NCI-H526 (cell line): ENCODE measurements around the gene OTX1.
A peak's percentile ranks its signal among the peaks of the same experiment; 100 is the strongest.
"Not testable (repeated sequence)": the region's sequence is repeated elsewhere in the genome, so short reads cannot be mapped to it uniquely, and the experiment has no call there.

ENCODE experiments used
- DNase-seq, 2 experiments: peaks; one replicate each; lab custom pipeline; 2025; lab: John Stamatoyannopoulos, UW

The OTX1 gene

DNA sequence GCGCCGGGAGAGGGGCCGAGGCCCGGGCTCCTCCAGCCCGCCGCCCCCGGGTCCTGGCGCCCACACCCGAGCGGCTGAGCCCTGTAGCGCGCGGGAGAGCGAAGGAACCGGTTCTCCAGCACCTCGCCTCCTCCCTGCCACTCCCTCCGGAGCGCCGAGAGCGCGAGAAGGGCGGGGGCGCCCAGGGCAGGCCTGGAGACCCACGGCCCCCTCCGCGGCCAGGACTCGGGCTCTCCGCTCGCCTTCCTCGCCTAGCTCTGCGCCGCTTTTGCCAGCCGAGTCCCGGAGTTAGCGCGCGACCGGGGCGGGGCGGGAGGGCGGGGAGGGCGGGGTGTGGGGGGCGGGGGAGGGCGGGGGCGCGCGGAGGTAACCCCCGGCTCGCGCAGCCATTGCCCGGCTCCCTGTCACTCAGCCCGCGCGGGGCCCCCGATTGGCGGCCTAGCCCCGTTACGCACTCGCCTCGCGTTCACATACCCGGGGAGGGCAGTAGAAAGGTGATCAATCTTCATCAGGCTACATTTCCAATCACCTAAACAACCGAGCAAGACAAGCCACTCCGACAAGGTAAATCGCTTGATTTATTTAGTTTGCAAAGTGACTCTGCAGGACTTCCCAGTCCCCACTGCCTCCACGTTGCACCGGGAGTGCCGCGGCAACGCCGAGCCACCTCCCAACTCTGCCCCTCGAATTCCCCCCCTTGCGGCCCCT, at the start of gene OTX1:
Gene OTX1, plus strand, starts transcription at position 497 of the 708 bp plus-strand sequence. CDS start 2,161 bp downstream, outside the sequence.
- DNase-seq, result peak; percentile 85 to 98

DNA sequence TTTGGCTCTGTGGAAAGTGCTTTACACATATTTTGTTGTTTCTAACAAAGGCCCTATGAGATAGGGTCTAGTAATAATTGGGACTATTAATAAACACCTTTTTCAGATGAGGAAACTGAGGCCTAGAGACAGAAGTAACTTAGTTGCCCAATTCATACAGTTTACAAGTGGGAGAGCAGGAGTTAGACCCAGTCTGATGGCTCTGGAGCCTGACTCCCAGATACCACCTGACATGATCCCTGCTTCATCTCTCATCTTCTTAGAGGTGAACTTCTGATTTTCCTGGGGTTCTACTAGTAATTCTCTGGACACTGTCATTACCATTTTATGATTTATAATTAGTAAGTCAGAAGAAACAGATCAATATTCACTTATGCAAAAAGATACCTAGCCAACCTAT, 49.1 kb upstream of the OTX1 start:
- DNase-seq, result no peak

DNA sequence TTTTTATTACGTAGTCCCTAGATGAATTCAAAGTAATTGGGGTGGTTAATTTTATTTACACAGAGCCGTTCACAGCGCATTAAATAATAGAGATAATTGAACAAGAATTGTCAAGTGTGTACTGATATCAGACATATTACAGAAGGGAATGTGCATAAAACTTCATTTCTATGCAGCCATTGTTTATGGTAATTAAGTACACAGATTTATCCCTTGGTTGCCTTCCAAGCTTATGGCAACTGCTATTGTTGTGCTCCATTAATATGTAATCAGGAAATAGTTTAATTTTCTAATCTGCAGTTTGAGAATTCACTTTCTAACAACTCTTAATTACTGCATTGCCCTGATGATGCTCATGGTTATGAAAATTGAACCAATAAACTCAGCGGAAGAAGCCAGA, 47.3 kb upstream of the OTX1 start:
- DNase-seq, result no peak

GRCh38 chr2:63007813-63008458, 42.7 kb upstream of the OTX1 start:
- no peak for DNase-seq

- DNase-seq, result no peak
Measured at GRCh38 chr2:63008838-63009237, 41.8 kb upstream of the OTX1 start.

DNA sequence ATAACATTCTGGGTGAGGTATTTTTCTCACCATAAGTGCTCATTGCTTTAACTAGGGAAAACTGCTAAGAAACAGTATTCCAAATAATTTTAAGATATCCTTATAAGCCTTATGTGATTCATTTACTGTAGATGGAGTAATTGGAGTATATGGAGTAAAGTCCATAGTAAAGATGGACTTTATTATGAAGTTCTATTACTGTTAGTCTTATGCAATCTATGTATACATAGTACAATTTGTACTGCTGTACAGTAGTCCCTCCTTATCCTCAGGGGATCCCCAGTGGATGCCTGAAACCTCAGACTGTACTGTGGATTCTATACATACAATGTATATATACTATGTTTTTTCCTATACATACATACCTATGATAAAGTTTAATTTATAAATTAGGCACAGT, 41.1 kb upstream of the OTX1 start:
- DNase-seq, result no peak

- DNase-seq, result no peak
Measured at GRCh38 chr2:63012541-63012940, 38.1 kb upstream of the OTX1 start.

GRCh38 chr2:63013438-63013837, 37.2 kb upstream of the OTX1 start:
- DNase-seq, result no peak

DNA sequence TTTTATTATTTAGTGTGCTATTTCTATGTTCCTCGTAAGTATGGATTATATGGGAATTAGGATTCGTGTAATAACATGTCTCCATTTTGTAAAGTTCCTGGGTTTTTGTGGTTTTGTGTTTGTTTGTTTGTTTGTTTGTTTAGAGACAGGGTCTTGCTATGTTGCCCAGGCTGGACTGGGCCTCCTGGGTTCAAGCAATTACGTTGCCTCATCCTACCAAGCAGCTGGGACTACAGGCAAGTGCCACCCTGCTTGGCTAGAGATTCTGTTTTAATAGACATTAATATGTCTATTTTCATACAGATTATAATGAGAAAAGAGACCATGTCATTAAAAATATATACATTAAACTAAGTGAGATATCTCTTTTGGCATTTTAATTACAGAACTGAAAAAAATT, 35.2 kb upstream of the OTX1 start:
- no peak for DNase-seq

- no peak for DNase-seq
Measured at GRCh38 chr2:63018439-63018838, 32.2 kb upstream of the OTX1 start.

DNA sequence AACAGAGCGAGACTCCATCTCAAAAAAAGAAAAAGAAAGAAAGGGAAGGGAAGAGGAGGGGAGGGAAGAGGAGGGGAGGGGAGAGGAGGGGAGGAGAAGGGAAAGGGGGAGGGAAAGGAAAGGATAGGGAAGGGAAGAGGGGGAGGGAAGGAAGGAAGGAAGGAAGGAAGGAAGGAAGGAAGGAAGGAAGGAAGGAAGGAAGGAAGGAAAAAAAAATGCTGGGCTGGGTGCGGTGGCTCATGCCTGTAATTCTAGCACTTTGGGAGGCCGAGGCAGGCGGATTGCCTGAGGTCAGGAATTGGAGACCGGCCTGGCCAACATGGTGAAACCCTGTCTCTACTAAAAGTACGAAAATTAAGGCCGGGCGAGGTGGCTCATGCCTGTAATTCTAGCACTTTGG, 30.9 kb upstream of the OTX1 start:
- DNase-seq, result not testable (repeated sequence)

DNA sequence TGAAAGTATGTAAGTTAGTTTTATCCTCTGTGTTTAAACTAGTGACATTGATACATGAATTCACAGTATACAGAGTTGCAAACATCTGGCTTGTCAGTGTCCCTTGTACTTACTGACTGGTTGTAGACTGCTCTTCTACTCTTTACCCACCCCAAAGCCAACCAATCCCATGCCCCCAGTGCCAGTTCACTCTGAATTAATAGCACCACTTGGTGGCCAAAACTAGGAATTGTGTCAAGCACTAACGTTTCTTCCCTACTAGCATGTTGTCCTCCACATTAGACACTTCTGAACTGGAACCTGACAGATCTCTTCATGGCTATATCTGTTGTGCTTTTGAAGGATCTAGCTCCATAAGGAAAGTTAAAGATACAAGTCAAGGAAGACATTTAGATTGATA, 27.2 kb upstream of the OTX1 start:
- peak; percentile 7 to 49 for DNase-seq

DNA sequence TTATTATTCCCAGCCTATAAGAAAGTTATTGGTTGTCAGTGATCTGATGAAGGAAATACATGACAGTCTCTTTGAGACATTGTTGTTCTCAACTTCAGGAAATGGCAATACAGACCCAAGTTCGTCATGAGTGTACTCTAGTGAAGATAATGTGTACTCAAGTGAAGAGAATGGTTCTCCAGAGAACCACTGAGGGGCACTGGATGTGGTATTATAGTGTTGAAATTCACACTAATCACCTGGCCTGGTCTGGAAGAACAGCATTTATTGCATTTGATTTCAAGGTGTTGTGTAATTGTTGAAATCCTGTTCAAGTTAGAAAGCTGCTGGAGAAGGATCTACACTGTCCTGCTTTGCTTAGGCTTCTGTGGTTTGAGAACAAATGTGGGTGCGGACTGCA, 23.4 kb upstream of the OTX1 start:
- no peak for DNase-seq

- DNase-seq, result no peak
Measured at GRCh38 chr2:63029058-63029457, 21.6 kb upstream of the OTX1 start.

- DNase-seq, result peak; percentile 3 to 45
Measured at GRCh38 chr2:63034526-63034925, 16.1 kb upstream of the OTX1 start.

DNA sequence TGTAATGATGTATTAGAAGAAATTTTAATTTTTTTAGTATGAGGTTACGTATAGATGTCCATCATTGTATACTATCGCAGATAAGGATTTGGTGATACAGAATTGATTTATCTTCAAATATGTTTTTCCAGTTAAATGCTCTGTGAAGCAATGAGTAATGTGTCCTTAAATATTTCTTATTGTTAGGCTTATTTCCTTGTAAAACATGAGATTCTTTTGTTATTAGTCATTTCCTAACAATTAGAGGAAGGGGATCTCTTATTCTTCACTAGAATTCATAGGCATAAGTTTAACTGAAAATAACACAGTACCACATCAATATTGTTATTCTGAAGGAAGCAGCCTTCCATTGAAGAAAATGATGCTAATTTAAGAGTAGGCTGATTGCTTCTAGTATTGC, 15.5 kb upstream of the OTX1 start:
- DNase-seq, result no peak

DNA sequence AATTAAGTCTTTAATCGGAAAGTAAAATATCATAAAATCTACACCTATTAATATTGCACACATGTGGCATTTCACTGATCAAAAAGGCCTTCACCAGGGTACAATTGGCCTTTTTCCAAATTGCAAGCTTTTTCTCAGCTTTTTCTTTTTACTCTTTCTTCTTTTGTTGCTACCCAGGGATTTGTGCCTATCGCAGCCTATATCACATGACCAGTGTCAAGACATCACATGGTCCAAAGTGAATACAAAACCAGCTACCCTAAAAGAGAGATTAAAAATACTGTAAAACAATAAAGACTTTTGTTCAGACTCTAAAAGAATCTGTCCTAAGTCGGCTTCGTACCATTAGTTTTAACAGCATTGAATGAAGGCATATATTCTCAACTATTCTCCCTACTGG, 15.0 kb upstream of the OTX1 start:
- no peak for DNase-seq

GRCh38 chr2:63038034-63038433, 12.6 kb upstream of the OTX1 start:
- no peak for DNase-seq

- DNase-seq, result no peak
Measured at GRCh38 chr2:63040586-63040985, 10.0 kb upstream of the OTX1 start.

DNA sequence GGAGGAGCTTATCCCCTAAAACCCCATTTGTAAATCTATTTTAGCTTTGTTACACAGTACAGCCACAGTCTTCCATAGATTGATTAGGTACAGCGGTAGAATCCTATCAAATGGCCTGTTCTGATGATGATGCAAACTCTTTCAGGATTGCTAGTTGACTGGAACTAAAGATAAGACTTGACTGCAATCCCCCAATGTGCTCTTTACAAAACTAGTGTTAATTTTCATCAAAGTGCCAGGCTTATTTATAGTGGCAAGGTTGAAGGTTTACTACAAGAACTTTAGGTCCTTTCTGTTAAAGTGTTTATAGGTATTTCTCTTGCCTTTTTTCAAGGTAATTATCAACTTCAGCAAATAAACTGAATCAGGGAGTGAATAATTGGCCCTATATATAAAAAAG, 9.0 kb upstream of the OTX1 start:
- no peak for DNase-seq

DNA sequence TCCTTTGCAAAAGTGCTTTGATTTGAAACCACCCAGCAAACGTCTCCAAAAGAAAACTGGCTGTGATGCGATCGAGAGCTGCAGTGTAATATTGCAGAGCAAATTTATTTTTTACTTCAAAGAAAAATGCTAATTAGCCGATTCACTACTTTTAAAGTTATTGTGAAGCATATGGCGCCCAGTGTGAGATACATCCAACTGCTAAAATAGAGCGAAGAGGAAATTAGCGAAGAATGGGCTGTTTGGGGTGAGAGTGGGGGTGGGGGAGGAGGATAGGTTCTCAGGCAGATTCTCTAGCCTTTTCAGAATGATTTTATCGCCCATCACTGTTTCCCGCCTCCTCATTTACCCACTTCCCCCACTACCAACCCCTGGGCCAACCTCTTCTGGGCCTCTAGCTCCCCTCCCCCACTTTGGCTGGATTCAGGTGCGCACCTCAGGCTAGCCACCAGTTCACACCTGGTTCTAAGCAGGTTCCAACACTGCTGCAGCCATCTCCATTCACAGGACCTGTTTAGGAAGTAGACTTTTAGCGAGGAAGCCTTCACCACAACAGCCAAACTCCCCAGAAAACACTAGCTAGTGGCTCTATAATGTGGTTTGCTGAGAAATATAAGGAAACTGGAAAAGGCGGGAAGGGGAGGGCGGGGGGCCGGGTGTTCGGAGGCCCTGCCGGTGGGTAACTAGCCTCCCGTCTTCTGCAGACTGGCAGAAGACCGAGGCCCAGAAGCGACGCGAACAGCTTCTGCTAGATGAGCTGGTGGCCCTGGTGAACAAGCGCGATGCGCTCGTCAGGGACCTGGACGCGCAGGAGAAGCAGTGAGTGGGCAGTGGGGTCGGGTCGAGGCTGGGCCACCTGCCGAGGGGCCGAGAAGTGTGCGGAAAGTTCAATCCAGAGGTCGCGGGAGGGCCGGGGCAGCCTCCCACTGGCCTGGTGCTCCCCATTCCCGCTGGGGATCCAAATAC, 6.0 kb upstream of the OTX1 start:
- no peak for DNase-seq

- no peak for DNase-seq
Measured at GRCh38 chr2:63046552-63046951, 4.1 kb upstream of the OTX1 start.

GRCh38 chr2:63046961-63047320, 3.7 kb upstream of the OTX1 start:
- no peak for DNase-seq
